ENCODE data around the gene PSME1. TPM values are rescaled to one million over a fixed set of nuclear protein-coding genes. Genes with fewer than 3 reads are reported as not detected.

The PSME1 gene
- polyA plus RNA-seq, 1 experiment: 80.0 TPM

- POLR2A ChIA-PET: interaction anchor here (1.0 to 1.7 kb wide), 4 partner anchors 10 to 24 kb away, joined by 3 to 8 read pairs (median 6); partner anchors contain the start of genes IRF9 and RNF31
- peak overlapping the region; percentile 80 for H3K4me3 ChIP-seq (ENCODE audit: low read depth, low read length)
- DNase-seq (ENCODE audit: low read depth, low spot score): no peak
- H3K27ac ChIP-seq (ENCODE audit: low read depth, low read length): no peak overlapping the region
- no peaks in the 10 kb centered on the region for H3K27me3 ChIP-seq (ENCODE audit: control insufficient read depth, insufficient read depth, low read length)
- H3K9me3 ChIP-seq (ENCODE audit: control insufficient read depth, insufficient read depth, low read length): no peaks in the 10 kb centered on the region
- no peak for TF ChIP-seq CTCF (IDR thresholded peaks at IDR 0.05; ENCODE audit: low read depth, low read length)
- CTCF ChIA-PET: interaction anchor here (0.7 to 2.4 kb wide), 4 partner anchors 9 to 28 kb away, joined by 3 to 11 read pairs (median 4); partner anchors contain the start of gene IRF9
Measured at GRCh38 chr14:24136684-24137528, 912 bp downstream of the PSME1 start.

DNA sequence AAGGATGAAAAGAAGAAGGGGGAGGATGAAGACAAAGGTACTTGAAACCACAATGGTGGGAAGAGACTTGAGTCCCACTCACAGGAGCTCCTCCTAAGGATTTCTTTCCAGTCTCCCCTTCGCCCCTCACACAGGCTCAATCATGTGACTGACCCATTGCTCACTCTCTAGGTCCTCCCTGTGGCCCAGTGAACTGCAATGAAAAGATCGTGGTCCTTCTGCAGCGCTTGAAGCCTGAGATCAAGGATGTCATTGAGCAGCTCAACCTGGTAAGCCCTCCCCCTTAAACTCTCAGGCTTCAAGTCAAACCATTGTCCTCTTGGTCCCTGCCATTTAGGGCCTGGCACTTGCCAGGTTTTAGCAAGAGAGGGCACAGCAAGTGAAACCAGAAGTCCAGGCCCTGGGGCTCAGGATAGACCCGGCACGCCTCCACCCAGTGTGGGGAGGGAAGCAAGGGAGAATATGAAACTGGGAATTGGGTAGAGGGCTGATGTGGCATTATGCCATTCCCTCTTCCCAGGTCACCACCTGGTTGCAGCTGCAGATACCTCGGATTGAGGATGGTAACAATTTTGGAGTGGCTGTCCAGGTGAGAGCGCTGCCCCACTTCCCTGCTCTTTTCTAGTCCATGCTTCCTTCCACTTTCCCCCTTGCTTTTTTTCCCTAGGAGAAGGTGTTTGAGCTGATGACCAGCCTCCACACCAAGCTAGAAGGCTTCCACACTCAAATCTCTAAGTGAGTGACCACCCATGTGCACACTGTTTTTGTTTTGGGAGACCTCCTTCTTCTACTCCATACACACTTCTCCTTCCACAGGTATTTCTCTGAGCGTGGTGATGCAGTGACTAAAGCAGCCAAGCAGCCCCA, 1.8 kb downstream of the PSME1 start:
- no peaks in the 10 kb centered on the region for H3K27me3 ChIP-seq (ENCODE audit: control insufficient read depth, insufficient read depth, low read length)
- CTCF ChIA-PET: interaction anchor here (0.7 to 2.4 kb wide), 3 partner anchors 8 to 29 kb away, joined by 3 to 11 read pairs (median 5); partner anchors contain the start of gene IRF9
- TF ChIP-seq CTCF (IDR thresholded peaks at IDR 0.05; ENCODE audit: low read depth, low read length): no peak
- no peak overlapping the region for H3K4me3 ChIP-seq (ENCODE audit: low read depth, low read length)
- no peaks in the 10 kb centered on the region for H3K9me3 ChIP-seq (ENCODE audit: control insufficient read depth, insufficient read depth, low read length)
- DNase-seq (ENCODE audit: low read depth, low spot score): no peak
- POLR2A ChIA-PET: interaction anchor here (1.4 to 1.5 kb wide), 2 partner anchors 10 to 23 kb away, joined by 6 to 7 read pairs; partner anchors contain the start of genes DCAF11, NRL and RNF31
- H3K27ac ChIP-seq (ENCODE audit: low read depth, low read length): no peak overlapping the region

- no peaks in the 10 kb centered on the region for H3K9me3 ChIP-seq (ENCODE audit: control insufficient read depth, insufficient read depth, low read length)
- DNase-seq (ENCODE audit: low read depth, low spot score): no peak
- TF ChIP-seq CTCF (IDR thresholded peaks at IDR 0.05; ENCODE audit: low read depth, low read length): no peak
- no peaks in the 10 kb centered on the region for H3K27me3 ChIP-seq (ENCODE audit: control insufficient read depth, insufficient read depth, low read length)
- no peak overlapping the region for H3K4me3 ChIP-seq (ENCODE audit: low read depth, low read length)
- POLR2A ChIA-PET: interaction anchor here (1.4 to 1.5 kb wide), 2 partner anchors 9 to 24 kb away, joined by 6 to 7 read pairs; partner anchors contain the start of genes DCAF11, NRL and RNF31
- H3K27ac ChIP-seq (ENCODE audit: low read depth, low read length): no peak overlapping the region
- CTCF ChIA-PET: interaction anchor here (1.7 kb wide), 1 partner anchor 30 kb away, joined by 5 read pairs; no protein-coding TSS in a partner anchor
Measured at GRCh38 chr14:24138396-24139271, 2.6 kb downstream of the PSME1 start.

- CTCF ChIA-PET: no interaction called here
Measured at GRCh38 chr14:24139272-24139934, 3.4 kb downstream of the PSME1 start.

More at GRCh38 chr14:24139272-24139934, 3.4 kb downstream of the PSME1 start:
- Histone ChIP-seq H3K4me3 (ENCODE audit: low read depth, low read length) (peak overlapping the region; percentile 25; the same call in 1 of the 2 replicates), H3K9me3 (ENCODE audit: control insufficient read depth, insufficient read depth, low read length) (no peaks in the 10 kb centered on the region), H3K27me3 (ENCODE audit: control insufficient read depth, insufficient read depth, low read length) (no peaks in the 10 kb centered on the region), H3K27ac (ENCODE audit: low read depth, low read length) (no peak overlapping the region)
- POLR2A ChIA-PET: interaction anchor here (0.8 to 1.4 kb wide), 2 partner anchors 25 kb away, joined by 3 to 6 read pairs; partner anchors contain the start of genes DCAF11 and NRL
- DNase-seq (ENCODE audit: low read depth, low spot score): no peak
- no peak for TF ChIP-seq CTCF (IDR thresholded peaks at IDR 0.05; ENCODE audit: low read depth, low read length)
